ENCODE measurements around the gene NAA80. TPM values are rescaled to one million over a fixed set of nuclear protein-coding genes. Genes with fewer than 3 reads are reported as not detected.

The NAA80 gene
- polyA plus RNA-seq, 1 of the 3 experiments (the other 2 are of a cell fraction) = 10.5 TPM

DNA sequence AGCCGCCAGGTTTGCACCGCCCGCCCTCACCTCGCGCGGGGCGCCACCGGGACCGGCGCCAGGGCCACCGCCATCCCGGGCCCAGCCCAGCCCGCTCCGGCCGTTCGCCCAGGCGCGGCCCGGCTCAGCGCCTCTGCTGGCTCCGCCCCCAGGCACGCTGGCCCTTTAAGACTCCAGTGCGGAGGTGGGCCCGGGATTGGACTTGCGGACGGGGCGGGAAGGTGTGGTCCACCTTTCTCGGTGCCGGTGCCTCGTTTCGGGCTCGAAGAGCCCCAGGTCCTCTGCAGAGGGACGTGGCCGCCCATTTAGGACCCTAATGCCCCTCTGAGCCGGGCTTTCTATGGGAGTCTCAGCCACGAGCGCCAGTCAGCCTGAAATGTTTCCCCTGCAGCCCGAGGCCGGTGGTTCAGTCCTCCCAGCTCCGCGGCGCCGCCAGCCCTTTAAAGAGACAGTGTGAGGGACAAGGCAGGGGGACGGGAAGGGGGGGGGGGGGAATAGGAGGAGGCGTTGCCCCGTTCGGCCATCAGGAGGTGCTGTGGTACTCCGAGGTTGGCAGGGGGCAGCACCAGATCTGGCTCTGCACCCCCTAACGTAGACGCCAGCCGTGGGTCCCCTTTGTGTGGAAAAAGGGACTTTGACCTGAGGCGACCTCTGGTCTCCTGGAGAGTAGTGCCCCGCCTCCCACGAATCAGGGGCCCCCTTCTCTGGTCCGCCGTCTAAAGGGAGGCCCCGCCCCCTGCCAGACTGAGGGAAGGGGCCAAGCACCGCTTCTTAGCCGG, 22.3 kb upstream of the NAA80 start (continued):
- TF ChIP-seq, protein P1, sequence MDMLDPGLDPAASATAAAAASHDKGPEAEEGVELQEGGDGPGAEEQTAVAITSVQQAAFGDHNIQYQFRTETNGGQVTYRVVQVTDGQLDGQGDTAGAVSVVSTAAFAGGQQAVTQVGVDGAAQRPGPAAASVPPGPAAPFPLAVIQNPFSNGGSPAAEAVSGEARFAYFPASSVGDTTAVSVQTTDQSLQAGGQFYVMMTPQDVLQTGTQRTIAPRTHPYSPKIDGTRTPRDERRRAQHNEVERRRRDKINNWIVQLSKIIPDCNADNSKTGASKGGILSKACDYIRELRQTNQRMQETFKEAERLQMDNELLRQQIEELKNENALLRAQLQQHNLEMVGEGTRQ (IDR thresholded peaks at IDR 0.05; ENCODE audit: borderline replicate concordance, low read depth, low read length) = no peak
- TF ChIP-seq USF1 (IDR thresholded peaks at IDR 0.05; ENCODE audit: borderline replicate concordance, low read depth) = no peak
- TF ChIP-seq ELF1 (IDR thresholded peaks at IDR 0.05) = no peak
- TF ChIP-seq FOSL2 (IDR thresholded peaks at IDR 0.05; ENCODE audit: borderline replicate concordance, low read depth) = no peak
- no peak for TF ChIP-seq EZH2phosphoT487 (IDR thresholded peaks at IDR 0.05; ENCODE audit: borderline replicate concordance, low read depth)
- TF ChIP-seq, protein P2, sequence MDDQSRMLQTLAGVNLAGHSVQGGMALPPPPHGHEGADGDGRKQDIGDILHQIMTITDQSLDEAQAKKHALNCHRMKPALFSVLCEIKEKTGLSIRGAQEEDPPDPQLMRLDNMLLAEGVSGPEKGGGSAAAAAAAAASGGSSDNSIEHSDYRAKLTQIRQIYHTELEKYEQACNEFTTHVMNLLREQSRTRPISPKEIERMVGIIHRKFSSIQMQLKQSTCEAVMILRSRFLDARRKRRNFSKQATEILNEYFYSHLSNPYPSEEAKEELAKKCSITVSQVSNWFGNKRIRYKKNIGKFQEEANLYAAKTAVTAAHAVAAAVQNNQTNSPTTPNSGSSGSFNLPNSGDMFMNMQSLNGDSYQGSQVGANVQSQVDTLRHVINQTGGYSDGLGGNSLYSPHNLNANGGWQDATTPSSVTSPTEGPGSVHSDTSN (IDR thresholded peaks at IDR 0.05) = no peak
- peak; percentile 74 for TF ChIP-seq POLR2AphosphoS5 (IDR thresholded peaks at IDR 0.05; ENCODE audit: low read depth, low read length)

DNA sequence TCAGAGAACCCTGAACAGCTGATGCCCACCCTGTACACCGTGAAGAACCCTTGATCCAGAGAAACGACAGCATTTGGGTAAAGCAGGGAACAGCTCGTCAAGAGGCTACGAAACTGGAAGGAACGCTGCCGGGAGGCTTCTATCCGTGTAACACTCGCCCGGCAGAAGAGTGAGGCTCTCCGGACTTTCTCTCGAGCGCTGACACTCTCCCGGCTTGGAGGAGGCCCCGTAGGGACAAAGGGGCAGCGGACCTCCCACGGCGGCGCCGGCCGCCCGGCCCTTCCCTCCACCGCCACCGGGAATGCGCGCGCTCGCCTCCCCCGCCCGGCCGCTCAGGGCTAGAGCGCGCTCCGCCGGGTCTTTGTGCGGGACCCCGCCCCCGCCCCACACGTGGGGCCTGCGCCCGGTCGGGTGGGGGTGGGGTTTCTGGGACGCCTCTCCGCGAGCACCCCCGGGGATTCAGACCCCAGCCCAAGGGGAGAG, 21.7 kb upstream of the NAA80 start:
- no peaks in the 10 kb centered on the region for H3K9me3 ChIP-seq
- peak overlapping the region; percentile 92 to 94 for H3K4me3 ChIP-seq (ENCODE audit: low read depth in 2 of 2, low read length in 1 of 2)
- 0% methylated on average over 14 of the region's 45 CpGs for WGBS (ENCODE audit: low lambda C conversion rate)
- H3F3A ChIP-seq (replicated peaks; ENCODE audit: insufficient read depth) = peaks cover 10% of the 10 kb centered on the region
- no peaks in the 10 kb centered on the region for H3K27me3 ChIP-seq (ENCODE audit: insufficient read depth)
- H4K20me1 ChIP-seq (ENCODE audit: insufficient read depth) = no peaks in the 10 kb centered on the region
- peaks cover 0 to 40% of the 10 kb centered on the region in 2 experiments; a peak in 2 of 4 replicates for H3K4me1 ChIP-seq (ENCODE audit: control insufficient read depth in 1 of 2, insufficient read depth in 2 of 2, low read depth in 1 of 2, low read length in 1 of 2)
- H3K9ac ChIP-seq = peak overlapping the region; percentile 93
- TF ChIP-seq JUND (IDR thresholded peaks at IDR 0.05) = no peak
- TF ChIP-seq MXI1 (IDR thresholded peaks at IDR 0.05; ENCODE audit: low read depth, low read length) = peak; percentile 85
- TF ChIP-seq ELF1 (IDR thresholded peaks at IDR 0.05) = no peak
- TF ChIP-seq CTCF (IDR thresholded peaks at IDR 0.05) = no peak
- TF ChIP-seq, protein P3, sequence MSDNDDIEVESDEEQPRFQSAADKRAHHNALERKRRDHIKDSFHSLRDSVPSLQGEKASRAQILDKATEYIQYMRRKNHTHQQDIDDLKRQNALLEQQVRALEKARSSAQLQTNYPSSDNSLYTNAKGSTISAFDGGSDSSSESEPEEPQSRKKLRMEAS (IDR thresholded peaks at IDR 0.05; ENCODE audit: low read depth) = peak; percentile 58
- TF ChIP-seq TCF12 (IDR thresholded peaks at IDR 0.05) = no peak
- peak; percentile 61; the same call in 1 of the 2 replicates for TF ChIP-seq SIN3A (IDR thresholded peaks at IDR 0.05; ENCODE audit: borderline replicate concordance, low read depth, low read length)
- TF ChIP-seq FOXJ3 (CRISPR knock-in tag; IDR thresholded peaks at IDR 0.05) = no peak
- TF ChIP-seq, protein P2 (IDR thresholded peaks at IDR 0.05) = no peak
- peak; percentile 64; the same call in 1 of the 2 replicates for TF ChIP-seq USF1 (IDR thresholded peaks at IDR 0.05; ENCODE audit: borderline replicate concordance, low read depth)
- TF ChIP-seq RAD21 (IDR thresholded peaks at IDR 0.05; ENCODE audit: low read length) = no peak
- TF ChIP-seq EP300 (IDR thresholded peaks at IDR 0.05; ENCODE audit: borderline replicate concordance in 1 of 2, low read depth in 1 of 2, low read length in 1 of 2) = no peak
- TF ChIP-seq NRF1 (IDR thresholded peaks at IDR 0.05; ENCODE audit: low read depth, low read length) = no peak
- TF ChIP-seq SMC3 (IDR thresholded peaks at IDR 0.05; ENCODE audit: low read depth, low read length) = no peak
- no peak for TF ChIP-seq RXRA (IDR thresholded peaks at IDR 0.05; ENCODE audit: borderline replicate concordance, low read depth)
- TF ChIP-seq TAF1 (IDR thresholded peaks at IDR 0.05; ENCODE audit: borderline replicate concordance, low read depth, low read length) = 0 out of 2 replicates have a peak, but pooled peaks have one; percentile 22
- no peak for TF ChIP-seq TEAD4 (IDR thresholded peaks at IDR 0.05; ENCODE audit: borderline replicate concordance, insufficient read depth)
- TF ChIP-seq FOXM1 (IDR thresholded peaks at IDR 0.05; ENCODE audit: low read depth) = no peak
- peak; percentile 31 for TF ChIP-seq CHD2 (IDR thresholded peaks at IDR 0.05; ENCODE audit: low read length, partially characterized antibody)
- peak overlapping the region; percentile 92 to 94 for H3K27ac ChIP-seq (ENCODE audit: low read depth in 2 of 2, low read length in 1 of 2)
- CTCF ChIA-PET = interaction anchor here (0.5 to 6.0 kb wide), 14 partner anchors 14 to 222 kb away, joined by 3 to 60 read pairs (median 4); partner anchors contain the start of genes HYAL1, HYAL3, IFRD2 and NAA80
- DNase-seq = peak; percentile 95
- peak overlapping the region; percentile 94 for H2AFZ ChIP-seq (ENCODE audit: low read depth)
- POLR2A ChIA-PET = interaction anchor here (0.6 to 1.8 kb wide), 6 partner anchors 14 to 29 kb away, joined by 3 to 5 read pairs (median 3); partner anchors contain the start of genes HYAL3, IFRD2 and NAA80
- peak overlapping the region; percentile 80 for H3K4me2 ChIP-seq
- H3K79me2 ChIP-seq (ENCODE audit: insufficient read depth) = peaks cover 41% of the 10 kb centered on the region
- no peaks in the 10 kb centered on the region for H3K9me2 ChIP-seq
- peaks cover 15 to 45% of the 10 kb centered on the region in 2 experiments for H3K36me3 ChIP-seq (replicated peaks in 1 of 2; ENCODE audit: control insufficient read depth in 1 of 2, insufficient read depth in 2 of 2, low read length in 1 of 2)

Measured in SK-N-SH (cell line).